NCI-H146 treated with DMSO at 0.1 percent for 48 hours (cell line): ENCODE data around the gene ATP8B3.

Source experiments
- DNase-seq: peaks from one replicate; lab custom pipeline; 2025; ENCODE audit not compliant: unreplicated experiment; lab: John Stamatoyannopoulos, UW

Gene ATP8B3

DNA sequence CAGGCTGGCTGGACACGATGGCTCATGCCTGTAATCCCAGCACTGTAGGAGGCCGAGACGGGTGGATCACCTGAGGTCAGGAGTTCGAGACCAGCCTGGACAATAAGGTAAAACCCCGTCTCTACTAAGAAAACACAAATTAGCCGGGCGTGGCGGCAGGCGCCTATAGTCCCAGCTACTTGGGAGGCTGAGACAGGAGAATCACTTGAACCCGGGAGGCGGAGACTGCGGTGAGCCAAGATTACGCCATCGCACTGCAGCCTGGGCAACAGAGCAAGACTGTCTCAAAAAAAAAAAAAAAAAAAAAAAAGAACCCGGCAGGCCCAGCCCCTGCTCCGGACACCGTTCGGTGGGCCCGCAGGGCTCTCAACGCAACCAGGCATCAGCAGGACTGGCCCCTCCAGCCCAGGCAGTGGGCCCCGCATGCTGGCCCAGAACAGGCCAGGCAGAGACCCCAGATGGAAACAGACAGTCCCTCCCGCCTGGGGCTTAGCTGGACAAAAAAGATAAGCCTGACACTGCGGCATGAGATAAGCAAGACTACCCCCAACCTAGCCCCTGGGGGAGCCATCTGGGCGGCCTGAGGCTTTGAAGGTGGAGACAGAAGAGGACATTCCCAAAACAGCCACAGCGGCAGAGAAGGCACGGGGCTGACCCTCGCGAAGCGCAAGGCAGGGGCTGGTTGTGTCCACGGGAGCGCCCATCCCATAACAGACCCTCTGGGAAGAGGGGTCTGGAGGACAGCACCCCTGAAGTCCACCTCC, 24.6 kb upstream of the ATP8B3 start:
- no peak for DNase-seq

GRCh38 chr19:1833540-1833939, 21.5 kb upstream of the ATP8B3 start:
- DNase-seq, result no peak

DNA sequence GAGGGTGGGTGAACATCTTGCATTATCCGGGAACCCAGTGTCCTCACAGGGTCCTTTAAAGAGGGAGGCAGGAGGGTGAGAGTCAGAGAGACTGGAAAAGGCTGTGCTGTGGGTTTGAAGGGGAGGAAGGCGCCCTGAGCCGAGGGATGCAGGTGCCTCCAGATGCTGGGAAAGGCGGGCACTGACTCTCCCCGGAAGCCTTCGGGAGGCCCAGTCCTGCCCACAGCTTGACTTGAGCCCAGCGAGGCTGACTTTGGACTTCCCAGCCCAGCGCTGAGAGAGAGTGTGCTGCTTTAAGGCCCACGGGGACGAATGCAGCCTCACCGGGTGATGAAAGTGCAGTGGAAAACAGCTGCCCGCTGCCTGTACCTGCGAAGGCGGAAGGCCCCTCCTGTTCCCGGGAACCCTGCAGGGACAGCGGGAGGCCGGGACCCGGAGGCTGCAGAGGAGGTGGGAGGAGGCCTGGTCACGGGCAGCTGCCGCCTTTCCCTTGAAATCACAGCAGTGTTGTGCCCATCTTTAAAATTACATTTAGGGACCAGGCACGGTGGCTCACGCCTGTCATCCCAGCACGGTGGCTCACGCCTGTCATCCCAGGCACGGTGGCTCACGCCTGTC, 20.1 kb upstream of the ATP8B3 start:
- DNase-seq, result no peak

- DNase-seq, result no peak
Measured at GRCh38 chr19:1830978-1831377, 18.9 kb upstream of the ATP8B3 start.

- DNase-seq, result no peak
Measured at GRCh38 chr19:1830568-1830967, 18.5 kb upstream of the ATP8B3 start.

DNA sequence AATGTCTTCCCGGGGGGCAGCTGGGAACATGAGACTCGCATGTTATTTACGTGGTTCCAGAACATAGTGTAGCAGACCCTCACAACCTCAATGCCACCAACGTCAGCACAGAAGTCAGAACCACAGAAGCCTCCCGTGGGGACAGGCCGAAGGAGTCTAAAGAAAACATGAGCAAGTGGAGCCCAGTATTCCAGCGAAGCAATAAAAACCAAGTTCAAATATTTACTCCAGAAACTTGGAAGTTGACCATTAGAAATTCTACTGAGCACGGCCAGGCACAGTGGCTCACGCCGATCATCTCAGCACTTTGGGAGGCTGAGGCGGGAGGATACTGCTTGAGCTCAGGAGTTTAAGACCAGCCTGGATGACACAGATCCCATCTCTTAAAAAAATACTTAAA, 17.9 kb upstream of the ATP8B3 start:
- no peak for DNase-seq

DNA sequence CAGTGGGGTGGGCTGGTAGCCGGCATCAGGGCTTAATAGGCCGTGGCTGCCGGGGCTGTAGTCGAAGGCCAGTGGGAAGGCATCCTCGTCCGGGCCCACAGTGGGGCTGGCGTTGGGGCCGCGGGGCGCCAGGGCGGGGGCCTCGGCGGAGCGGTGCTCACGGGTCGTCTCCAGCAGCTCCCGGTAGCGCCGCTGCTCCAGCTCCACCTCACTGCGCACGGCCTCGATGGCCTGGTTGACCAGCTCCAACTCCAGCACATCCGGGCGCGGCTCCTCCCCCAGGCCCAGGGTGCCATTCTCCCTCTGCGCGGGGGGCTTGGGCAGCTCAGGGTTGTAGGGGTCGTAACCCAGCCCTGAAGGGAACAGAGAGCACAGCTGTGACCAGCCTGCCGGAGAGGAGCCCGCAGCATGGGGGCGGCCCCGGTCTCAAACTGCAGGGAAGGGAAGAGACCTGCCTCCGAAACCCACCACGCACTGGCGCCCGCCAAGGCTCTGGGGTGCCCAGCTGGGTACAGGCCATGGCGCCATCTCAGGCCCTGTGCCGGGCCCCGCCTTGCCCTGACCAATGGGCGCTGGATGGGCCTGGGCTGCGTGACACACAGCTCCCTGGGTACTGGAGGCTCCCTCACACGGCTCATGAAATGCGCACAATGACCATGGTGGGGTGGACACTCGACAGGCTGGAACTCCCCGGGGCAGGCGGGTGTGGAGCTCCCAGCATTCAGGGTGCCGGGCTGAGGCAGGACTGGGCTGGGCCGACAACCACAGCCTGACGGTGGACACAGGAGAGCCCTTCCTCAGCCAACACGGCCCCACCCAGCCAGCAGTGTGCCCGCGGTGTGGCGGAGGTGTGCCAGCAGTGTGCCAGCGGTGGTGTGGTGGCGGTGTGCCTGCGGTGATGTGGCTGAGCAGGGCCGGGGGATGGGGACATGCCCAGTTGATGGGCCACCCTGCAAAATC, 16.5 kb upstream of the ATP8B3 start:
- DNase-seq, result no peak

DNA sequence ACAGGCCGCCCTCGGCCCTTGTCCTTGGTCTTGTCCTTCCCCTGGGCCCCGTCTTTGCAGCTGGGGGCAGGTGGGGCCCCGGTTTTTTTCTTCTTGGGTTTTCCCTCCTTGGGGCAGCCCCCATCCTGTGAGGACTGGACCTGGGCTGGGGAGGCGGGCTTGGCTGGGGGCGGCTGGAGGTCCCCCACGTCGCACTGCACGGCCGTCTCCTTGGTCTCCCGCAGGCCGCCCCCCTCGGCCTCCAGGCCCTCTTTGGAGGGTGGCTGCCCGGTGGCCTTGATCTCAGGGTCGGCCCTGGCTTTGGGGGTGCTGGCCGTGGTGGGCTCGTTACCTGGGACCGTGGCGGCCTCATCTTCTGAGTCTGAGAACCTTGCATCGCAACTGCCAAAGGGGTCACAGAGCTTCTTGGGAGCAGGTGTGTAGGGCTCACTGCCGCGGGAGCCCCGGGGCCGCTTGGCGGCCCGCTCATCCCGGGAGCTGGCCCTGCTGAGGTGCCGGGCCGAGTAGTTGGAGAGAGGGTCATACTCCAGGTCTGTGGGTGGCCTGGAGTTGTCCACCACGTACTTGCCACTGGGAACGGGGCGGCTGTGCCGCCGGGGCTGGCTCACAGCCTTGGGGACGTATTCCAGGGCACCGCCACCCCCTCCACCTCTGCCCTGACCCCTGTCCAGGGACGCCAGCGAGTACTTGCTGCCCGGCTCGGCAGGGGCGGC, 15.6 kb upstream of the ATP8B3 start:
- DNase-seq, result no peak

DNA sequence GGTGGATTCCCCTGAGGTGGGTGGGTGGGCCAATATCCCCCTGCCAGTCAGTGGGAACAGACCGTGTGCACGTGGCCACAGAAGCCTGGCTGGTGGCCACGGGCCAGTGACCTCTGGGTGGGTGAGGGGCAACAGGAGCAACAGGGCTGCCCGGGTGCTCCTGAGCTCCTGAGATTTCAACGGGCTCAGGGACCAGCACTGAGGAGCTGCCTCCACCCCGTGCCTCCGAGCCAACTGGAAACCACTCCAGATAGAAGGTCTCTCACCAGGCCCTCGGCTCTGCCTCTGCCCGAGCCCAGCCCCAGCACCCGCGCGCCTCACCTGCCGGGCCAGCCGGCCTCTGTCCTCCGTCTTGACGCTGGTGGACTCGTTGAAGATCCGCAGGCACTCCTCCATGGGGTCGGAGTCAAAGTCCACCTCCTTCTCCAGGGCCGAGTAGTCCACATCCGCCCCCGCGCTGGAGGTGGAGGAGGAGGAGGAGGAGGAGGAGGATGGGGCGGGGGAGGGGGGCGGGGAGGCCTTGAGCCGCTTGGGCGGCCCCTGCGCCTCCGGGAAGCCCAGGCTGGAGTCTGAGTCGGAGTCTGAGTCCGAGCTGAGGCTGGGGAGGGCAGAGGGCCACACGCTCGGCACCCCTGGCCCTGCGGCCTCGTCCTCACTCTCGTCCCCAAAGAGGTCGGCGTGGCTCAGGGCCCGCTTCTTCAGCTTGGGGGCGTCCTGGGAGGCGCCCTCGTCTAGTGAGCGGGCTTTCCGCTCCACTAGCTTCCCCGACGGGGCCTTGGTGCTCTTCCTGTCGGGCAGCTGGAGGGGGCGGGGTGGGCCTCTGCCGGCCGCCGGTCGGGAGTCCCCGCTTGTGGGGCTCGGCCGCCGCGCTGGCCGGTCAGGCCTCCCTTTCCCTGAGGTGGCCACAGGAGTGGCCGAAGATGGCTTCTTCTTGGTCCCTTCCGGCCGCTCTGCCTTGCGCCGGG, 14.8 kb upstream of the ATP8B3 start:
- no peak for DNase-seq

DNA sequence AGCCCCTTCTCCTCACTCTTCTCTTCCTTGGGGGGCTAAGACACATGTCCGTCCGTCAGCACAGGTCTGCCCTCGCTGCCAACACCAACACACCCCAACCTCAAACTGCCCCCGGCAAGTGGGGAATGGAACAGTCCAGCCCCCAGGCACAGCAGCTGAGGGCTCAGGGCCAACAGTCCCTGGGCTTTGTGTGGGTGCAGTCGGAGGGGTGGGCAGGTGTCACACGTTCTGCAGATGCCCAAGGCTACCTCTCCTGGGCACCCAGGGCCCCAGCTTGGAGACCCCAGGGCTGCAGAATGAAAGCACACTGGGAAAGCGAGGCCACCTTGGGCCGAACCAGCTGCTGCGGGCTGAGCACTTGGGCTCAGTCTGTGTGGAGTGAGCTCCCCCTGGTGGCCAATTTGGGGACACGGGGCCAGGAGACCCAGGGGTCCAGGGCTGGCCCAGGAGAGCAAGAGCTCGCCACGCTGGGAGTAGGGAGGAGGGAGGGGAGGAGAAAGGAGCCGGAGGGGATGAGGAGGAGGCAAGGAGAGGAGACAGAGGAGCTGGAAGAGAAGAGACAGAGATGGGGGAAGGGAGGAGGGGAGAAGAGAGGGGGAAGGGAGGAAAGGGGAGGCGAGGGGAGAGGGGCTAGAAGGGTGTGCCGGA, 14.0 kb upstream of the ATP8B3 start:
- DNase-seq, result no peak

- DNase-seq, result no peak
Measured at GRCh38 chr19:1824252-1824622, 12.2 kb upstream of the ATP8B3 start.

- DNase-seq, result no peak
Measured at GRCh38 chr19:1823539-1824251, 11.6 kb upstream of the ATP8B3 start.

- no peak for DNase-seq
Measured at GRCh38 chr19:1823020-1823419, 10.9 kb upstream of the ATP8B3 start.

- DNase-seq, result no peak
Measured at GRCh38 chr19:1822210-1822609, 10.1 kb upstream of the ATP8B3 start.

- DNase-seq, result no peak
Measured at GRCh38 chr19:1819341-1820255, 7.5 kb upstream of the ATP8B3 start.

- no peak for DNase-seq
Measured at GRCh38 chr19:1818549-1819195, 6.6 kb upstream of the ATP8B3 start.

DNA sequence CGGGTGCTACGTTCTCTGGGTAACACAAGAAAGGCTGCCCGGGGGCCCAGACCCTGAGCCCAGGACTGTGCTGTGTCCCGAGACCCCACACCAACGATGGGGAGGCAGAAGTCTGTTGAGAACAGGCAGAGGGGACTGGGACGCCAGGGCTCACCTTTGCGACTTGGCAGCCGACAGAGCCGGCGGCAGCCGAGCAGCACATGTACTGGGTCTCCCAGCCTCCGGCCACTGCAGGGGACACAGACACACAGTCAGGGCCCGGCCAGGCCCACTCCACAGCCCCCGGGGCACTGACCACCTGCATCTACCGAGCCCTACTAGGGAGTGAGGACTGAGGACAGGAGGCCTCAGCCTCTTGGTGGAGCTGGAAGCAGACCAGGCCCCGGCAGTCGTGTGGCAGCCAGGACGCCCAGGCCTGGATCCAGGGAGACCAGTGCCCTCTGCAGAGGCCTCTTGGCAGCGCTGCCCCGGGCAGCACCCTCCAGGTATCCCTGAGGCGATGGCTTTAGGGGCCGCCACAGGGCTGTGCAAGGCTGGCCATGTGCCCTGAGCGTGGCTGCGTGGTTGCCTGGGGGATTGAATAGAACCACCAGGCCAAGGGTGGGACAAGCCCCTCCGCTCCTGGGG, 5.6 kb upstream of the ATP8B3 start:
- DNase-seq, result no peak
